Heart right ventricle (tissue), 16 donors: ENCODE results near the gene ALKBH2. TPM values are rescaled to one million over a fixed set of nuclear protein-coding genes. Genes with fewer than 3 reads are reported as not detected.

Source experiments
- ATAC-seq, 8 donors: fragments of 200-7000 bp; cut with Tn5 transposase; one replicate each; pipeline ENCODE4 v1.9.1; 2020; ENCODE audit warnings: mild to moderate bottlenecking in 8 of 8, moderate library complexity in 8 of 8, moderate number of reproducible peaks in 1 of 8
- DNase-seq, 2 donors: peaks; one replicate each; pipeline ENCODE4 v3.0.0-alpha.2; 2020
- H3K27ac ChIP-seq, 10 donors: fragments of 200-600 bp; sonication (generic) in 2 of 10; one replicate each; pipeline versions ENCODE4 v1.5.0 to v1.8.0; 2020 to 2022; ENCODE audit warnings: mild to moderate bottlenecking in 3 of 10
- H3K27me3 ChIP-seq, 7 donors: fragments of 200-600 bp; one replicate each; pipeline ENCODE4 v1.8.0; 2021 to 2022; ENCODE audit warnings: mild to moderate bottlenecking in 2 of 7
- H3K36me3 ChIP-seq, 9 donors: fragments of 200-600 bp; sonication (generic) in 1 of 9; one replicate each; pipeline versions ENCODE4 v1.5.0 to v1.8.0; 2020 to 2022; ENCODE audit warnings: mild to moderate bottlenecking in 2 of 9
- H3K4me1 ChIP-seq, 9 donors: fragments of 200-600 bp; sonication (generic) in 1 of 9; one replicate each; pipeline versions ENCODE4 v1.5.0 to v1.8.0; 2020 to 2022; ENCODE audit warnings: mild to moderate bottlenecking in 4 of 9
- H3K4me3 ChIP-seq, 10 donors: fragments of 200-600 bp; sonication (generic) in 2 of 10; one replicate each; pipeline versions ENCODE4 v1.5.0 to v1.8.0; 2020 to 2022; ENCODE audit warnings: mild to moderate bottlenecking in 7 of 10, moderate library complexity in 2 of 10
- H3K9me3 ChIP-seq, 11 donors: fragments of 200-600 bp in 10 of 11; sonication (generic) in 2 of 11; one replicate each; pipeline versions ENCODE4 v1.5.0 to v1.8.0; 2013 to 2022; ENCODE audit warnings: mild to moderate bottlenecking in 2 of 11, control low read depth in 1 of 11, moderate library complexity in 1 of 11
- CTCF ChIP-seq, 9 donors: fragments of 200-600 bp; sonication (generic) in 2 of 9; IDR thresholded peaks; one replicate each; pipeline versions ENCODE4 v1.5.0 to v1.8.0; 2021 to 2022; ENCODE audit warnings: antibody characterized with exemption in 9 of 9, mild to moderate bottlenecking in 5 of 9, moderate library complexity in 1 of 9
- WGBS, 2 donors: extraction: QIAGEN DNeasy Blood & Tissue Kit; methylation state at CpG; one replicate each; pipeline ENCODE4 v1.1.7; 2013; ENCODE audit warnings: inconsistent platforms in 1 of 2; 5-methylcytosine and 5-hydroxymethylcytosine counted together
- intact Hi-C, 10 donors: fragments of 100-400 bp; cut with DNase I; formaldehyde crosslinking; loops; one replicate each; pipeline versions ENCODE4 v1.11.1 to v1.14.2; 2022
- long read RNA-seq, 3 donors: library from polyadenylated mRNA; unstranded; transcript quantifications; one replicate each; pipeline ENCODE4 v2.0.0, GENCODE V29; 2020 to 2021
- polyA plus RNA-seq, 2 donors: library from polyadenylated mRNA; stranded (reverse); fragments of 200-250 nt; gene quantifications; one replicate each; pipeline ENCODE4 v1.2.3, GENCODE V29; 2013
- total RNA-seq, 10 donors: library from RNA; stranded (reverse); fragmentation: NEBNext Ultra II Directional in 3 of 10; extraction: Animal tissue kit (Norgen Biotek cat#: 25700) in 3 of 10; gene quantifications; one replicate each; pipeline versions ENCODE4 v1.2.1 to v1.2.4, GENCODE V29; 2021 to 2023
- donor health status: Arrhythmogenic right ventricular cardiomyopathy.
- donor health status: ischemic (EF 13 %, LVEDD 7.1; RV severe dilation, severe dysfunction).
- donor health status: healthy with polysubstance abuse.
- donor health status: DM: no; HTN: yes; CAD: no.
- donor health status: DM: no; HTN: no; CAD: no.
- donor health status: ischemic (EF 25% LVEDD 6.9; RV normal size, moderate dysfunction).
- donor health status: ischemic (EF 25% LVEDD 5.7; RV mildly dilated, moderate dysfunction).
- donor health status: healthy.
- donor health status: DM: yes; HTN: yes; CAD: no.
- donor health status: Ischemic cardiomyopathy.
- donor health status: ischemic (EF 35%, LVEDD 5.7; RV mildly dilated, moderate dysfunction).
- donor health status: nonischemic (EF 11% LVEDD 7.7; RV severe dilation, severe dysfunction).
- donor health status: DM: yes; HTN: yes; CAD: no.
- donor health status: PGD.
- donor health status: ischemic (EF 29% LVEDD 5.4; RV normal size, mild dysfunction).
- donor health status: nonischemic (EF 23%, LVEDD 6.1; RV moderate dilation, normal function).

Gene ALKBH2
- total RNA-seq (10 to 100 TPM in 1 of 10 donors, 1 to 10 TPM in 9; 5.4 to 11.7 (median 7.1) TPM), polyA plus RNA-seq (10 to 100 TPM; 19.4 to 20.6 TPM)
- long read RNA-seq, donor 1, partial matches to known transcripts: 0 of 8 reads
- long read RNA-seq, donor 1, other reads (novel, unspliced or antisense): 1 of 8 reads
- long read RNA-seq, donor 2, transcript ALKBH2-202 (4 exons, 1,159 nt): major isoform, 5 of 11 reads
- long read RNA-seq, donor 2, partial matches to known transcripts: 2 of 11 reads
- long read RNA-seq, donor 2, other reads (novel, unspliced or antisense): 1 of 11 reads
- long read RNA-seq, donor 3, partial matches to known transcripts: 3 of 9 reads
- long read RNA-seq, donor 3, other reads (novel, unspliced or antisense): 2 of 9 reads

GRCh38 chr12:109093022-109093918 lies at the start of gene ALKBH2:
Gene ALKBH2 (minus strand): TSS chr12:109093472. CDS start chr12:109092786, 686 bp downstream.
- peak within 1 kb of the TSS in 9 of 10 donors; percentile 28 to 78 (median 64) for H3K27ac ChIP-seq
- no peaks in the 10 kb centered on the region for H3K9me3 ChIP-seq
- H3K36me3 ChIP-seq: peaks cover 0 to 38% (median 5%) of the 10 kb centered on the region in 9 donors
- ATAC-seq (peak; percentile 70 to 84 (median 76)), DNase-seq (peak; percentile 93 to 94)
- no peaks in the 10 kb centered on the region for H3K27me3 ChIP-seq
- WGBS, 2 donors: 5 to 7% methylated on average over 45 of the region's 45 CpGs
- H3K4me3 ChIP-seq: peak within 1 kb of the TSS; percentile 29 to 66 (median 60)
- TF ChIP-seq CTCF (IDR thresholded peaks at IDR 0.05): peak; percentile 98 to 100 (median 99)
- H3K4me1 ChIP-seq: peaks cover 7 to 35% (median 23%) of the 10 kb centered on the region in 9 donors
- intact Hi-C loops: loop anchor here in 8 of 10 donors (1.0 to 10.0 kb wide), 11 partner anchors 138 to 531 kb away; partner anchors contain the start of genes ISCU (in 7 of the 8), SART3 (in 5 of the 8) and DAO (in 2 of the 8)

- H3K27ac ChIP-seq: peak overlapping the region in 3 of 10 donors; percentile 32 to 58 (median 58)
- no peak overlapping the region for H3K4me3 ChIP-seq
- no peak for TF ChIP-seq CTCF (IDR thresholded peaks at IDR 0.05)
- DNase-seq (no peak), ATAC-seq (peak in 1 of 8 donors; percentile 39)
- H3K9me3 ChIP-seq: peaks cover 0 to 9% (median 0%) of the 10 kb centered on the region in 11 donors
- H3K36me3 ChIP-seq: peaks cover 0 to 43% (median 0%) of the 10 kb centered on the region in 9 donors
- peaks cover 0 to 75% (median 34%) of the 10 kb centered on the region in 9 donors for H3K4me1 ChIP-seq
- WGBS, 2 donors: 84 to 85% methylated on average over 4 of the region's 4 CpGs
- no peaks in the 10 kb centered on the region for H3K27me3 ChIP-seq
- intact Hi-C loops: no loop called here
Observed at GRCh38 chr12:109140560-109140959, 47.3 kb upstream of the ALKBH2 start.

- DNase-seq (no peak), ATAC-seq (peak in 4 of 8 donors; percentile 3 to 29 (median 26))
- peaks cover 0 to 43% (median 0%) of the 10 kb centered on the region in 9 donors for H3K36me3 ChIP-seq
- H3K9me3 ChIP-seq: peaks cover 0 to 9% (median 0%) of the 10 kb centered on the region in 11 donors
- no peak for TF ChIP-seq CTCF (IDR thresholded peaks at IDR 0.05)
- H3K4me1 ChIP-seq: peaks cover 0 to 72% (median 34%) of the 10 kb centered on the region in 9 donors
- intact Hi-C loops: no loop called here
- 69 to 73% methylated on average over 7 of the region's 7 CpGs for WGBS, 2 donors
- H3K27ac ChIP-seq: peak overlapping the region in 7 of 10 donors; percentile 32 to 63 (median 42)
- H3K4me3 ChIP-seq: no peak overlapping the region
- H3K27me3 ChIP-seq: no peaks in the 10 kb centered on the region
Observed at GRCh38 chr12:109139791-109140190, 46.5 kb upstream of the ALKBH2 start.

GRCh38 chr12:109139360-109139759 lies 46.1 kb upstream of the ALKBH2 start:
- no peaks in the 10 kb centered on the region for H3K27me3 ChIP-seq
- TF ChIP-seq CTCF (IDR thresholded peaks at IDR 0.05): no peak
- intact Hi-C loops: no loop called here
- ATAC-seq (peak in 5 of 8 donors; percentile 8 to 56 (median 20)), DNase-seq (no peak)
- peaks cover 0 to 77% (median 38%) of the 10 kb centered on the region in 9 donors for H3K4me1 ChIP-seq
- no peak overlapping the region for H3K4me3 ChIP-seq
- H3K9me3 ChIP-seq: peaks cover 0 to 9% (median 0%) of the 10 kb centered on the region in 11 donors
- H3K27ac ChIP-seq: peak overlapping the region in 7 of 10 donors; percentile 32 to 63 (median 42)
- WGBS, 2 donors: 61 to 74% methylated on average over 9 of the region's 9 CpGs
- peaks cover 0 to 43% (median 0%) of the 10 kb centered on the region in 9 donors for H3K36me3 ChIP-seq
